Stomach (tissue), 4 donors: ENCODE measurements around the gene PPP3R1.

ENCODE experiments used
- EP300 ChIP-seq: sonication (generic); formaldehyde crosslinking; IDR thresholded peaks from one replicate; pipeline ENCODE4 v1.6.1; 2017; ENCODE audit warnings: antibody characterized with exemption
- POLR2A ChIP-seq, 4 donors: fragments of 450-650 bp; IDR thresholded peaks; one replicate each; pipeline ENCODE4 v1.6.1; 2016; ENCODE audit warnings: antibody characterized with exemption in 4 of 4, control low read depth in 2 of 4, mild to moderate bottlenecking in 1 of 4, moderate library complexity in 1 of 4
- POLR2AphosphoS5 ChIP-seq, 3 donors: sonication (generic); formaldehyde crosslinking; IDR thresholded peaks; one replicate each; pipeline ENCODE4 v1.6.1; 2016; ENCODE audit warnings: antibody characterized with exemption in 3 of 3
- TF ChIP-seq, protein P1 (sequence below), 7 experiments: fragments of 450-650 bp in 4 of 7; fragments of 200-600 bp in 3 of 7; sonication (generic) in 3 of 7; IDR thresholded peaks; one replicate each; pipeline ENCODE4 v1.5.1; 2016 to 2019; ENCODE audit warnings: antibody characterized with exemption in 7 of 7, control low read depth in 2 of 7, mild to moderate bottlenecking in 1 of 7

DNA sequence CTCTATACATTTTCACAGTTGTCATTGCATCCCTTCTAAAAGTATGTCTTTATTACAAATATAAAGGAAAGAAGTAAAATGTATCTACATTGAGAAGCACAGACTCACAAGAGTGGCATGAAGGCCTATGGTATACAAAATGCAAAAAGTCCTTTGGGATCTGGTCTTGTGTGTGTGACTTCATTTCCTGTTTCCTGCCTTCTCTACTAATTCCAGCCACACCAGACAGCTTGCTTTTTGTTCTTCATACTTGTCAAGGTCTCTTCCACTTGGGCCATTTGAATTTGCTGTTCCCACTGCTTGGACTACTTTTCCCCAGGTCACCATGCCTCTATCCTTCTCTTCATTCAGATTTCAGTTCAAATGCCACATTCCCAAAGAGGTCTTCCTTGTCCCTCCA lies 101.3 kb downstream of the PPP3R1 start:
- TF ChIP-seq, protein P1, sequence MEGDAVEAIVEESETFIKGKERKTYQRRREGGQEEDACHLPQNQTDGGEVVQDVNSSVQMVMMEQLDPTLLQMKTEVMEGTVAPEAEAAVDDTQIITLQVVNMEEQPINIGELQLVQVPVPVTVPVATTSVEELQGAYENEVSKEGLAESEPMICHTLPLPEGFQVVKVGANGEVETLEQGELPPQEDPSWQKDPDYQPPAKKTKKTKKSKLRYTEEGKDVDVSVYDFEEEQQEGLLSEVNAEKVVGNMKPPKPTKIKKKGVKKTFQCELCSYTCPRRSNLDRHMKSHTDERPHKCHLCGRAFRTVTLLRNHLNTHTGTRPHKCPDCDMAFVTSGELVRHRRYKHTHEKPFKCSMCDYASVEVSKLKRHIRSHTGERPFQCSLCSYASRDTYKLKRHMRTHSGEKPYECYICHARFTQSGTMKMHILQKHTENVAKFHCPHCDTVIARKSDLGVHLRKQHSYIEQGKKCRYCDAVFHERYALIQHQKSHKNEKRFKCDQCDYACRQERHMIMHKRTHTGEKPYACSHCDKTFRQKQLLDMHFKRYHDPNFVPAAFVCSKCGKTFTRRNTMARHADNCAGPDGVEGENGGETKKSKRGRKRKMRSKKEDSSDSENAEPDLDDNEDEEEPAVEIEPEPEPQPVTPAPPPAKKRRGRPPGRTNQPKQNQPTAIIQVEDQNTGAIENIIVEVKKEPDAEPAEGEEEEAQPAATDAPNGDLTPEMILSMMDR (IDR thresholded peaks at IDR 0.05) = no peak
- TF ChIP-seq POLR2A (IDR thresholded peaks at IDR 0.05) (no peak), POLR2AphosphoS5 (IDR thresholded peaks at IDR 0.05) (no peak), EP300 (no peak)
